H7 (cell line): ENCODE data around the gene PCDHA5. TPM values are rescaled to one million over a fixed set of nuclear protein-coding genes. Genes with fewer than 3 reads are reported as not detected.
"Not testable (repeated sequence)": the region's sequence is repeated elsewhere in the genome, so short reads cannot be mapped to it uniquely, and the experiment has no call there.

Experiments used
- DNase-seq: peaks from one replicate; pipeline ENCODE4 v3.0.0; 2012
- H3K27me3 ChIP-seq: 2 replicates; pipeline ENCODE4 v1.6.0; 2011; ENCODE audit warnings: mild to moderate bottlenecking, low read length; ENCODE audit not compliant: control insufficient read depth, insufficient read depth
- H3K36me3 ChIP-seq: replicated peaks from 2 replicates; pipeline ENCODE4 v1.5.1; 2011; ENCODE audit warnings: low read length; ENCODE audit not compliant: control insufficient read depth, insufficient read depth
- H3K4me3 ChIP-seq: 2 replicates; pipeline ENCODE4 v1.5.1; 2011; ENCODE audit warnings: low read depth, mild to moderate bottlenecking, control low read depth, low read length, moderate library complexity; ENCODE audit not compliant: insufficient read depth
- total RNA-seq: library from RNA; depleted of rRNA; stranded (reverse); fragments of >200 nt; shearing (Covaris generic); gene quantifications from 2 replicates; pipeline ENCODE4 v1.2.3, GENCODE V29; 2014; rRNA removed

PCDHA5 gene
- 0.15 and 0.28 TPM in 2 replicates for total RNA-seq

DNA sequence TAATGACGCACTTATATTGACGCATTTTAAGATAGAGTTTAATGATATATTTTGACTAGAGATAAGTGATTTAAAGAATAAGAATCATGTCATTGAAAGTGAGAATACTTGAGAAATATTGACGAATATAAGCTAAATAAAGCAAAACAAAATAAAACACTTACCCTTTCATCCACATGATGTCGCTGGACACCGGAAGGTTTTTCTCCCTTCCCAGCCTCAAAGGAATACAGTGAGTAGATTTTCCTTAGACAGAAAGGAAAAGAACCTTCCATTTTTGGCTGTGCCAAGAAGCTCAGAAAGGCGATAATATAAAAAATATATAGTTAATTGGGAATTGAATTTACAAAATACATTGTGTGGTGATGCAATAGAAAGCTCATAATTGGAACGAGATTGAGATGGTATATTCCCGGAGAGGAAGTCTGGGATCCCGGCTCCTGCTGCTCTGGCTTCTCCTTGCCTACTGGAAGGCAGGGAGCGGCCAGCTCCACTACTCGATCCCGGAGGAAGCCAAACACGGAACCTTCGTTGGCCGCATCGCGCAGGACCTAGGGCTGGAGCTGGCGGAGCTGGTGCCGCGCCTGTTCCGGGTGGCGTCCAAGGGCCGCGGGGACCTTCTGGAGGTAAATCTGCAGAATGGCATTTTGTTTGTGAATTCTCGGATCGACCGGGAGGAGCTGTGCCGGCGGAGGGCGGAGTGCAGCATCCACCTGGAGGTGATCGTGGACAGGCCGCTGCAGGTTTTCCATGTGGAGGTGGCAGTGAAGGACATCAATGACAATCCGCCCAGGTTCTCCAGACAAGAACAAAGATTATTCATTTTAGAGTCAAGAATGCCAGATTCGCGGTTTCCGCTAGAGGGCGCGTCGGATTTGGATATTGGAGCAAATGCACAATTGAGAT is at the start of gene PCDHA5:
Gene PCDHA5 (plus strand): TSS at position 239 of the 906 bp plus-strand sequence.
- DNase-seq: no peak
- H3K36me3 ChIP-seq: no peaks in the 10 kb centered on the region
- H3K4me3 ChIP-seq: no peak within 1 kb of the TSS
- H3K27me3 ChIP-seq: no peaks in the 10 kb centered on the region

DNA sequence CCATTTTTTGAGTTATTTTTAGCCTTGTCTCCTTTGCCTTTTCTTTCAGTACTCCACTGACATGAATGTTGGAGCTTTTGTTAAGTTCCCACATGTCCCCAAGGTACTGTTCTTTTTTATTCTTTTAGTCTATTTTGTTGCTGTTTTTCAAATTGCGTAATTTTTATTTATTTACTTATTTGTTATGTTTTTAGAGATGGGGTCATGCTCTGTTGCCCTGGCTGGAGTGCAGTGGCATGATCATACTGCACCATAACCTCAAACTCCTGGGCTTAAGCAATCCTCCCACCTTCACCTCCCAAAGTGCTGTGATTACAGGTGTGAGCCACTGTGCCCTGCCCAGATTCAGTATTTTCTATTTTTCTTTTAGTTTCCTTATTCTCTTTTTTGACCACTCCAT is 40.9 kb upstream of the PCDHA5 start:
- DNase-seq: no peak
- H3K27me3 ChIP-seq: no peaks in the 10 kb centered on the region
- H3K36me3 ChIP-seq: no peaks in the 10 kb centered on the region
- no peak overlapping the region for H3K4me3 ChIP-seq

DNA sequence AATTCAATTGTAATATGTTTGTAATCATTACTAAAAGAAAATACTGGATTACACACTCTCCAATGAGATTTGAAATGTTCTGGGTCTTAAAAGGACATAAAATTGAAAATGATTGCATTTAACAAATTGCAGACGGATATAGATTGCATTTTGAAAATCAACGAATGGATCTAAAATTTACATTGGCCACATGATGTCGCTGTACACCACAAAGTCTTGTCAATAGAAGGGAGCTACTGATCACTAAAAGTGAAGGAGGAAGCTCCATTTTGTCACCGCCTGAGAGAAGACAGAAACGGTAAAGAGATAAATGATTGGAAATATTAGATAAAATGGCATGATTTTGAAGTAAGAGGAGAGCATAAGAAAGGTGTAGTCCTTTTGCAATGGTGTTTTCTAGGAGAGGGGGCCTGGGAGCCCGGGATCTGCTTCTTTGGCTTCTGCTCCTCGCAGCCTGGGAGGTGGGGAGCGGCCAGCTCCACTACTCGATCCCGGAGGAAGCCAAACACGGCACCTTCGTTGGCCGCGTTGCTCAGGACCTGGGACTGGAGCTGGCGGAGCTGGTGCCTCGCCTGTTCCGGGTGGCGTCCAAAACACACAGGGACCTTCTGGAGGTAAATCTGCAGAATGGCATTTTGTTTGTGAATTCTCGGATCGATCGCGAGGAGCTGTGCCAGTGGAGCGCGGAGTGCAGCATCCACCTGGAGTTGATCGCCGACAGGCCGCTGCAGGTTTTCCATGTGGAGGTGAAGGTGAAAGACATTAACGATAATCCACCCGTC is 35.3 kb upstream of the PCDHA5 start, which contains the start of gene PCDHA1:
Gene PCDHA1 (plus strand): TSS at position 236 of the 782 bp plus-strand sequence.
- Histone ChIP-seq H3K27me3 (no peaks in the 10 kb centered on the region), H3K36me3 (no peaks in the 10 kb centered on the region), H3K4me3 (no peak within 1 kb of the TSS)
- DNase-seq: no peak

DNA sequence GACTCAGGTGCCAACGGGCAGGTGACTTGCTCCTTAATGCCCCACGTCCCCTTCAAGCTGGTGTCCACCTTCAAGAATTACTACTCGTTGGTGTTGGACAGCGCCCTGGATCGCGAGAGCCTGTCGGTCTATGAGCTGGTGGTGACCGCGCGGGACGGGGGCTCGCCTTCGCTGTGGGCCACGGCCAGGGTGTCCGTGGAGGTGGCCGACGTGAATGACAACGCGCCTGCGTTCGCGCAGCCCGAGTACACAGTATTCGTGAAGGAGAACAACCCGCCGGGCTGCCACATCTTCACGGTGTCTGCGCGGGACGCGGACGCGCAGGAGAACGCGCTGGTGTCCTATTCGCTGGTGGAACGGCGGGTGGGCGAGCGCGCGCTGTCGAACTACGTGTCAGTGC is 34.0 kb upstream of the PCDHA5 start:
- H3K27me3 ChIP-seq, H3K36me3 ChIP-seq, H3K4me3 ChIP-seq, DNase-seq: not testable (repeated sequence)

- not testable (repeated sequence) for H3K36me3 ChIP-seq, H3K27me3 ChIP-seq, H3K4me3 ChIP-seq, DNase-seq
Measured at GRCh38 chr5:140787849-140788504, 33.4 kb upstream of the PCDHA5 start.

DNA sequence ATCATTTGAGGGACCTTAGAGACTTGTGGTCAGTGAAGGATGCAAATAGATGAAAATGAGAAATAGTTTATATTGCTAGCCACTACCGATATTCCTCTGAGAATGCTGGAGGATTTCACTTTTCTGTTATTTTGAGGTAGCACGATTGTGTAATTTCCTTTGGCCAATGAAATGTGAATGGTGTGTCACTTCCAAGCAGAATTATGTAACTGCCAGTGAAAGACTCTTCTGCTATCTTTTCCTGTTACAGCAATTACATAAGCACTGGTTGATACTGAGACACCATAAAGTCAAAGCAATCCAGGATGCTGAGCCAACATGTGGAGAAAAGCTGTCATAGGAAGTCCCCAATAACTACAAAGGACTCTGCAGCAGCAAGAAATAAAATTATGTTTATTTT is 30.3 kb upstream of the PCDHA5 start:
- Histone ChIP-seq H3K36me3 (no peaks in the 10 kb centered on the region), H3K4me3 (no peak overlapping the region), H3K27me3 (no peaks in the 10 kb centered on the region)
- no peak for DNase-seq

- no peaks in the 10 kb centered on the region for H3K36me3 ChIP-seq
- H3K27me3 ChIP-seq: no peaks in the 10 kb centered on the region
- DNase-seq: peak; percentile 74
- H3K4me3 ChIP-seq: peak within 1 kb of the TSS; percentile 22; the same call in 1 of the 2 replicates
Measured at GRCh38 chr5:140794595-140795258, 26.7 kb upstream of the PCDHA5 start, which contains the start of gene PCDHA2. Gene PCDHA2, plus strand, starts transcription at chr5:140794852.

GRCh38 chr5:140795259-140795641 is 26.2 kb upstream of the PCDHA5 start:
- no peaks in the 10 kb centered on the region for H3K36me3 ChIP-seq
- H3K4me3 ChIP-seq: peak overlapping the region; percentile 22; the same call in 1 of the 2 replicates
- no peaks in the 10 kb centered on the region for H3K27me3 ChIP-seq
- DNase-seq: peak; percentile 83

DNA sequence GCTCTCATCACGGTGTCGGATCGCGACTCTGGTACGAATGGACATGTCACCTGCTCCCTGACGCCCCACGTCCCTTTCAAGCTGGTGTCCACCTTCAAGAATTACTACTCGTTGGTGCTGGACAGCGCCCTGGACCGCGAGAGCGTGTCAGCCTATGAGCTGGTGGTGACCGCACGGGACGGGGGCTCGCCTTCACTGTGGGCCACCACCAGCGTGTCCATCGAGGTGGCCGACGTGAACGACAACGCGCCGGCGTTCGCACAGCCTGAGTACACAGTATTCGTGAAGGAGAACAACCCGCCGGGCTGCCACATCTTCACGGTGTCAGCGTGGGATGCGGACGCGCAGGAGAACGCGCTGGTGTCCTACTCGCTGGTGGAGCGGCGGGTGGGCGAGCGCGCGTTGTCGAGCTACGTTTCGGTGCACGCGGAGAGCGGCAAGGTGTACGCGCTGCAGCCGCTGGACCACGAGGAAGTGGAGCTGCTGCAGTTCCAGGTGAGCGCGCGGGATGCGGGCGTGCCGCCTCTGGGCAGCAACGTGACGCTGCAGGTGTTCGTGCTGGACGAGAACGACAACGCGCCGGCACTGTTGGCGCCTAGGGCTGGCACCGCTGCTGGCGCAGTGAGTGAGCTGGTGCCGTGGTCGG is 25.2 kb upstream of the PCDHA5 start:
- H3K4me3 ChIP-seq, H3K36me3 ChIP-seq, H3K27me3 ChIP-seq, DNase-seq: not testable (repeated sequence)

GRCh38 chr5:140796718-140797095 is 24.7 kb upstream of the PCDHA5 start:
- DNase-seq: no peak
- Histone ChIP-seq H3K4me3 (no peak overlapping the region), H3K27me3 (no peaks in the 10 kb centered on the region), H3K36me3 (no peaks in the 10 kb centered on the region)

DNA sequence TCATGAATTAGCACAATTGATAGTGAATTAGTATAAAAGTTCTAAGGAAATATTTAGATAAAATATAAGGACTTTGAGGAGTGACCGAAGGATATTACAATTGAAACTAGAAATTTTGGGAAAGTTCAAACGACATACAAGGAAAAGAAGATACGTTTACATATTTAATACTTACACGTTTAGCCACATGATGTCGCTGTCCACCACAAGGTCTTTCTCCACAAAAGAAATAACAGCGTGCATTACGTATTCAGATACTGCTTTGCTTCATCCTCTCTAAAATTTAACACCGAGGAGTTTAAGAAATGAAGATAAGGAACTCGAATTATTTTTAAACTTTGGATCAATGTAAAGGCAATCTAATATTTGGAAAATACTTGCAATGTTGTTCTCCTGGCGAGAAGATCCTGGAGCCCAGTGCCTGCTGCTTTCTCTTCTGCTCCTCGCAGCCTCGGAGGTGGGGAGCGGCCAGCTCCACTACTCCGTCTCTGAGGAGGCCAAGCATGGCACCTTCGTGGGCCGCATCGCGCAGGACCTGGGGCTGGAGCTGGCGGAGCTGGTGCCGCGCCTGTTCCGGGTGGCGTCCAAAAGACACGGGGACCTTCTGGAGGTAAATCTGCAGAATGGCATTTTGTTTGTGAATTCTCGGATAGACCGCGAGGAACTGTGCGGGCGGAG is 20.5 kb upstream of the PCDHA5 start, which contains the start of gene PCDHA3:
Gene PCDHA3 (plus strand): TSS at position 242 of the 678 bp plus-strand sequence.
- Histone ChIP-seq H3K36me3 (no peaks in the 10 kb centered on the region), H3K4me3 (no peak within 1 kb of the TSS), H3K27me3 (no peaks in the 10 kb centered on the region)
- no peak for DNase-seq

DNA sequence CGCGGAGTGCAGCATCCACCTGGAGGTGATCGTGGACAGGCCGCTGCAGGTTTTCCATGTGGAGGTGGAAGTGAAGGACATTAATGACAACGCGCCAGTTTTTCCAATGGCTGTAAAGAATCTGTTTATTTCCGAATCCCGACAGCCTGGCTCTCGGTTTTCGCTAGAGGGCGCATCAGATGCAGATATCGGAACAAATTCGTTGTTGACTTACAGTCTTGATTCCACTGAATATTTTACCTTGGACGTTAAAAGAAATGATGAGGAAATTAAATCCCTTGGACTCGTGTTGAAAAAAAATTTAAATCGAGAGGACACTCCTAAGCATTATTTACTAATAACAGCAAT is 19.9 kb upstream of the PCDHA5 start:
- H3K4me3 ChIP-seq: no peak overlapping the region
- no peak for DNase-seq
- H3K36me3 ChIP-seq: no peaks in the 10 kb centered on the region

GRCh38 chr5:140802381-140802780 is 19.0 kb upstream of the PCDHA5 start:
- not testable (repeated sequence) for H3K36me3 ChIP-seq, DNase-seq, H3K4me3 ChIP-seq, H3K27me3 ChIP-seq

More for the DNA sequence above, 19.9 kb upstream of the PCDHA5 start:
- H3K27me3 ChIP-seq: no peaks in the 10 kb centered on the region
